GM12878 (cell line): Measurements from ENCODE around the gene SLC25A15. TPM values are rescaled to one million over a fixed set of nuclear protein-coding genes. Genes with fewer than 3 reads are reported as not detected.
A peak's percentile ranks its signal among the peaks of the same experiment; 100 is the strongest.

Experiments used
- BHLHE40 ChIP-seq, 2 experiments: fragments of 450-650 bp in 1 of 2; IDR thresholded peaks; 2 replicates each; pipeline ENCODE4 v1.6.1; 2011 to 2017; ENCODE audit warnings: low read depth in 2 of 2, borderline replicate concordance in 1 of 2, improper control_type of control experiment in 1 of 2, low read length in 1 of 2, mild to moderate bottlenecking in 1 of 2
- BRCA1 ChIP-seq: IDR thresholded peaks from 2 replicates; pipeline ENCODE4 v1.6.1; 2011; ENCODE audit warnings: low read depth, low read length, improper control_type of control experiment
- CEBPB ChIP-seq, 2 experiments: fragments of 150-350 bp in 1 of 2; IDR thresholded peaks; 2 replicates each; pipeline ENCODE4 v1.6.1; 2012 to 2014; ENCODE audit warnings: low read depth in 2 of 2, low read length in 2 of 2, borderline replicate concordance in 1 of 2, inconsistent platforms in 1 of 2
- FOXK2 ChIP-seq: fragments of 450-650 bp; IDR thresholded peaks from 2 replicates; pipeline ENCODE4 v1.6.1; 2017; ENCODE audit warnings: mild to moderate bottlenecking, moderate library complexity
- HDAC2 ChIP-seq: fragments of 200-600 bp; sonication (generic); IDR thresholded peaks from 2 replicates; pipeline ENCODE4 v1.6.1; 2017
- HDAC6 ChIP-seq: fragments of 200-600 bp; sonication (generic); IDR thresholded peaks from one replicate; pipeline ENCODE4 v1.8.0; 2017; ENCODE audit warnings: antibody characterized with exemption; ENCODE audit not compliant: unreplicated experiment
- MYB ChIP-seq: fragments of 150-350 bp; IDR thresholded peaks from 2 replicates; pipeline ENCODE4 v1.6.1; 2014; ENCODE audit warnings: mild to moderate bottlenecking, low read depth, low read length, borderline replicate concordance
- NFYB ChIP-seq: IDR thresholded peaks from 2 replicates; pipeline ENCODE4 v1.6.1; 2011; ENCODE audit warnings: low read depth, mild to moderate bottlenecking, low read length, improper control_type of control experiment, moderate library complexity; ENCODE audit not compliant: insufficient read depth
- PML ChIP-seq: IDR thresholded peaks from 2 replicates; pipeline ENCODE4 v1.6.1; 2012; ENCODE audit warnings: low read length, inconsistent platforms
- RCOR1 ChIP-seq: conservative IDR thresholded peaks from 2 replicates; pipeline ENCODE4 v1.6.1; 2012; ENCODE audit warnings: low read depth, low read length, improper control_type of control experiment
- REST ChIP-seq: IDR thresholded peaks from 2 replicates; pipeline ENCODE4 v1.6.1; 2012; ENCODE audit warnings: mild to moderate bottlenecking, low read depth, low read length
- SREBF2 ChIP-seq: IDR thresholded peaks from 2 replicates; pipeline ENCODE4 v1.6.1; 2012; ENCODE audit warnings: mild to moderate bottlenecking, low read length
- TCF12 ChIP-seq: IDR thresholded peaks from 2 replicates; pipeline ENCODE4 v1.6.1; 2011; ENCODE audit warnings: low read depth, mild to moderate bottlenecking, low read length
- WRNIP1 ChIP-seq: IDR thresholded peaks from 2 replicates; pipeline ENCODE4 v1.6.1; 2011; ENCODE audit warnings: low read depth, low read length, improper control_type of control experiment, borderline replicate concordance
- YBX1 ChIP-seq: fragments of 450-650 bp; IDR thresholded peaks from 2 replicates; pipeline ENCODE4 v1.6.1; 2016; ENCODE audit warnings: antibody characterized with exemption
- polyA plus RNA-seq, 11 experiments: library from polyadenylated mRNA; depleted of rRNA in 4 of 11; unstranded in 6 of 11; stranded (reverse) in 5 of 11; fragments of >200 nt; fragmentation: Nextera tagmentation in 4 of 11; fragmentation: Illumina TruSeq in 1 of 11; extraction: Ambion mirVana in 4 of 11; extraction: Trizol in 1 of 11; gene quantifications; 1 replicate in 1 of 11; 2 replicates in 10 of 11; pipeline versions ENCODE4 v1.2.1 to v1.2.3, GENCODE V29; 2011 to 2016; ENCODE audit warnings: inconsistent platforms in 2 of 11, missing spikeins in 2 of 11, low read depth in 1 of 11
- total RNA-seq, 4 experiments: library from RNA; depleted of rRNA in 3 of 4; stranded (reverse); fragments of >200 nt in 3 of 4; fragmentation: Illumina TruSeq in 1 of 4; extraction: Trizol in 1 of 4; gene quantifications; 2 replicates each; pipeline versions ENCODE4 v1.2.1 to v1.2.3, GENCODE V29; 2013 to 2021
- TF ChIP-seq, protein P1 (sequence below): fragments of 450-650 bp; IDR thresholded peaks from 2 replicates; pipeline ENCODE4 v1.6.1; 2017; ENCODE audit warnings: low read depth, mild to moderate bottlenecking, moderate library complexity
- TF ChIP-seq, protein P2 (sequence below): fragments of 450-650 bp; IDR thresholded peaks from 2 replicates; pipeline ENCODE4 v1.6.1; 2017; ENCODE audit warnings: antibody characterized with exemption, mild to moderate bottlenecking, moderate library complexity
- TF ChIP-seq, protein P3 (sequence below): IDR thresholded peaks from 2 replicates; pipeline ENCODE4 v1.6.1; 2012; ENCODE audit warnings: low read depth, low read length, improper control_type of control experiment
- TF ChIP-seq, protein P4 (sequence below), 3 experiments: IDR thresholded peaks in 2 of 3; conservative IDR thresholded peaks in 1 of 3; 2 replicates each; pipeline ENCODE4 v1.5.1; 2011; ENCODE audit warnings: low read depth in 3 of 3, low read length in 3 of 3, mild to moderate bottlenecking in 3 of 3, control low read depth in 2 of 3, moderate library complexity in 2 of 3, inconsistent platforms in 1 of 3, mixed read lengths in 1 of 3; ENCODE audit not compliant: control insufficient read depth in 2 of 3, insufficient read depth in 1 of 3; ENCODE audit errors: extremely low read depth in 1 of 3

The SLC25A15 gene
- total and polyA plus RNA-seq, 10 of the 15 experiments (the other 5 are each of a cell fraction or from before 2014, with no cell fraction given): 2.7 to 20.6 (median 15.0) TPM

GRCh38 chr13:40770934-40771618 lies 18.3 kb upstream of the SLC25A15 start, which contains the start of gene MRPS31 (continued):
- peak in 1 of 2 experiments; percentile 40; a peak in 1 of 4 replicates for TF ChIP-seq BHLHE40 (IDR thresholded peaks at IDR 0.05; ENCODE audit: borderline replicate concordance in 1 of 2, low read depth in 2 of 2, low read length in 1 of 2)
- TF ChIP-seq REST: peak; percentile 27; the same call in 1 of the 2 replicates
- TF ChIP-seq, protein P1, sequence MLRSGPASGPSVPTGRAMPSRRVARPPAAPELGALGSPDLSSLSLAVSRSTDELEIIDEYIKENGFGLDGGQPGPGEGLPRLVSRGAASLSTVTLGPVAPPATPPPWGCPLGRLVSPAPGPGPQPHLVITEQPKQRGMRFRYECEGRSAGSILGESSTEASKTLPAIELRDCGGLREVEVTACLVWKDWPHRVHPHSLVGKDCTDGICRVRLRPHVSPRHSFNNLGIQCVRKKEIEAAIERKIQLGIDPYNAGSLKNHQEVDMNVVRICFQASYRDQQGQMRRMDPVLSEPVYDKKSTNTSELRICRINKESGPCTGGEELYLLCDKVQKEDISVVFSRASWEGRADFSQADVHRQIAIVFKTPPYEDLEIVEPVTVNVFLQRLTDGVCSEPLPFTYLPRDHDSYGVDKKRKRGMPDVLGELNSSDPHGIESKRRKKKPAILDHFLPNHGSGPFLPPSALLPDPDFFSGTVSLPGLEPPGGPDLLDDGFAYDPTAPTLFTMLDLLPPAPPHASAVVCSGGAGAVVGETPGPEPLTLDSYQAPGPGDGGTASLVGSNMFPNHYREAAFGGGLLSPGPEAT: peak; percentile 97
- no peak for TF ChIP-seq HDAC6
- peak; percentile 94 for TF ChIP-seq PML
- peak; percentile 69; the same call in 1 of the 2 replicates for TF ChIP-seq TCF12
- TF ChIP-seq MYB: no peak
- no peak for TF ChIP-seq YBX1
- TF ChIP-seq BRCA1: no peak
- no peak for TF ChIP-seq HDAC2
- peak; percentile 80 for TF ChIP-seq SREBF2
- TF ChIP-seq, protein P2, sequence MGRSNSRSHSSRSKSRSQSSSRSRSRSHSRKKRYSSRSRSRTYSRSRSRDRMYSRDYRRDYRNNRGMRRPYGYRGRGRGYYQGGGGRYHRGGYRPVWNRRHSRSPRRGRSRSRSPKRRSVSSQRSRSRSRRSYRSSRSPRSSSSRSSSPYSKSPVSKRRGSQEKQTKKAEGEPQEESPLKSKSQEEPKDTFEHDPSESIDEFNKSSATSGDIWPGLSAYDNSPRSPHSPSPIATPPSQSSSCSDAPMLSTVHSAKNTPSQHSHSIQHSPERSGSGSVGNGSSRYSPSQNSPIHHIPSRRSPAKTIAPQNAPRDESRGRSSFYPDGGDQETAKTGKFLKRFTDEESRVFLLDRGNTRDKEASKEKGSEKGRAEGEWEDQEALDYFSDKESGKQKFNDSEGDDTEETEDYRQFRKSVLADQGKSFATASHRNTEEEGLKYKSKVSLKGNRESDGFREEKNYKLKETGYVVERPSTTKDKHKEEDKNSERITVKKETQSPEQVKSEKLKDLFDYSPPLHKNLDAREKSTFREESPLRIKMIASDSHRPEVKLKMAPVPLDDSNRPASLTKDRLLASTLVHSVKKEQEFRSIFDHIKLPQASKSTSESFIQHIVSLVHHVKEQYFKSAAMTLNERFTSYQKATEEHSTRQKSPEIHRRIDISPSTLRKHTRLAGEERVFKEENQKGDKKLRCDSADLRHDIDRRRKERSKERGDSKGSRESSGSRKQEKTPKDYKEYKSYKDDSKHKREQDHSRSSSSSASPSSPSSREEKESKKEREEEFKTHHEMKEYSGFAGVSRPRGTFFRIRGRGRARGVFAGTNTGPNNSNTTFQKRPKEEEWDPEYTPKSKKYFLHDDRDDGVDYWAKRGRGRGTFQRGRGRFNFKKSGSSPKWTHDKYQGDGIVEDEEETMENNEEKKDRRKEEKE: no peak
- TF ChIP-seq NFYB: no peak
- TF ChIP-seq RCOR1: no peak; the same call in 1 of the 2 replicates
- no peak for TF ChIP-seq CEBPB (IDR thresholded peaks at IDR 0.05; ENCODE audit: borderline replicate concordance in 1 of 2, low read depth in 2 of 2, low read length in 2 of 2)
- TF ChIP-seq, protein P3, sequence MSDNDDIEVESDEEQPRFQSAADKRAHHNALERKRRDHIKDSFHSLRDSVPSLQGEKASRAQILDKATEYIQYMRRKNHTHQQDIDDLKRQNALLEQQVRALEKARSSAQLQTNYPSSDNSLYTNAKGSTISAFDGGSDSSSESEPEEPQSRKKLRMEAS: peak; percentile 49; the same call in 1 of the 2 replicates
- TF ChIP-seq, protein P4, sequence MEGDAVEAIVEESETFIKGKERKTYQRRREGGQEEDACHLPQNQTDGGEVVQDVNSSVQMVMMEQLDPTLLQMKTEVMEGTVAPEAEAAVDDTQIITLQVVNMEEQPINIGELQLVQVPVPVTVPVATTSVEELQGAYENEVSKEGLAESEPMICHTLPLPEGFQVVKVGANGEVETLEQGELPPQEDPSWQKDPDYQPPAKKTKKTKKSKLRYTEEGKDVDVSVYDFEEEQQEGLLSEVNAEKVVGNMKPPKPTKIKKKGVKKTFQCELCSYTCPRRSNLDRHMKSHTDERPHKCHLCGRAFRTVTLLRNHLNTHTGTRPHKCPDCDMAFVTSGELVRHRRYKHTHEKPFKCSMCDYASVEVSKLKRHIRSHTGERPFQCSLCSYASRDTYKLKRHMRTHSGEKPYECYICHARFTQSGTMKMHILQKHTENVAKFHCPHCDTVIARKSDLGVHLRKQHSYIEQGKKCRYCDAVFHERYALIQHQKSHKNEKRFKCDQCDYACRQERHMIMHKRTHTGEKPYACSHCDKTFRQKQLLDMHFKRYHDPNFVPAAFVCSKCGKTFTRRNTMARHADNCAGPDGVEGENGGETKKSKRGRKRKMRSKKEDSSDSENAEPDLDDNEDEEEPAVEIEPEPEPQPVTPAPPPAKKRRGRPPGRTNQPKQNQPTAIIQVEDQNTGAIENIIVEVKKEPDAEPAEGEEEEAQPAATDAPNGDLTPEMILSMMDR (IDR thresholded peaks at IDR 0.05 in 2 of 3, conservative IDR thresholded peaks at IDR 0.05 in 1 of 3; ENCODE audit: control insufficient read depth in 2 of 3, extremely low read depth in 1 of 3, insufficient read depth in 1 of 3, low read depth in 3 of 3, low read length in 3 of 3): 0 out of 6 replicates have a peak, but pooled peaks of 1 of the 3 experiments have one; percentile 1
- TF ChIP-seq FOXK2: no peak; the same call in 1 of the 2 replicates
- peak; percentile 98 for TF ChIP-seq WRNIP1
